Vagina (tissue), 2 donors: Measurements from ENCODE around the gene AIMP2.

Experiments
- CTCF ChIP-seq, 3 experiments: fragments of 450-650 bp in 2 of 3; fragments of 200-600 bp in 1 of 3; sonication (generic) in 1 of 3; IDR thresholded peaks; one replicate each; pipeline ENCODE4 v1.5.1; 2017 to 2019; ENCODE audit warnings: antibody characterized with exemption in 3 of 3, mild to moderate bottlenecking in 2 of 3, moderate library complexity in 2 of 3
- POLR2A ChIP-seq, 2 donors: fragments of 450-650 bp; IDR thresholded peaks; one replicate each; pipeline ENCODE4 v1.6.1; 2017; ENCODE audit warnings: antibody characterized with exemption in 2 of 2, mild to moderate bottlenecking in 2 of 2, moderate library complexity in 2 of 2
- POLR2AphosphoS5 ChIP-seq, 2 donors: sonication (generic); formaldehyde crosslinking; IDR thresholded peaks; one replicate each; pipeline ENCODE4 v1.9.0; 2017; ENCODE audit warnings: antibody characterized with exemption in 2 of 2, mild to moderate bottlenecking in 2 of 2, low read depth in 1 of 2; ENCODE audit not compliant: insufficient read depth in 1 of 2

DNA sequence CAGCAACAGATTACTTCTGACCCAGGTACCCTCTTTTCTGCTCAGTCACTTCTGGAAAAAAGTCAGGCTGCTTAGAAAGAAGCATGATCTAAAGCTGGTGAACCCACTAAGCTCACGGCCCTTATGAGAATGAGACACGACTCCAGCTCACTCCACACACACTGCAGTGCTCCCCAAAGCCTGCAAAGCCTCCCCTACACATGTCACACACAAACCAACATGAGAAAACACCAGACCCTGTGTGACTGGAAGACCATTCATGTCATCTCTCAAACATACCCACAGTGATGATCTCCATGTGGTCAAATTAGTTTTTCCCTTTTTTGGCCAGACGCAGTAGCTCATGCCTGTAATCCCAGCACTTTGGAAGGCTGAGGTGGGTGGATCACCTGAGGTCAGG is 22.5 kb downstream of the AIMP2 start:
- TF ChIP-seq CTCF (IDR thresholded peaks at IDR 0.05) (no peak), POLR2A (IDR thresholded peaks at IDR 0.05) (no peak), POLR2AphosphoS5 (IDR thresholded peaks at IDR 0.05; ENCODE audit: insufficient read depth in 1 of 2, low read depth in 1 of 2) (no peak)
